Measurements from ENCODE around the gene CACNA2D4. TPM values are rescaled to one million over a fixed set of nuclear protein-coding genes. Genes with fewer than 3 reads are reported as not detected.
A peak's percentile ranks its signal among the peaks of the same experiment; 100 is the strongest.

CACNA2D4 gene
- total and polyA plus RNA-seq, 2 donors (not counting 1 experiment from before 2014, with no cell fraction given): 0.68 to 0.99 TPM

DNA sequence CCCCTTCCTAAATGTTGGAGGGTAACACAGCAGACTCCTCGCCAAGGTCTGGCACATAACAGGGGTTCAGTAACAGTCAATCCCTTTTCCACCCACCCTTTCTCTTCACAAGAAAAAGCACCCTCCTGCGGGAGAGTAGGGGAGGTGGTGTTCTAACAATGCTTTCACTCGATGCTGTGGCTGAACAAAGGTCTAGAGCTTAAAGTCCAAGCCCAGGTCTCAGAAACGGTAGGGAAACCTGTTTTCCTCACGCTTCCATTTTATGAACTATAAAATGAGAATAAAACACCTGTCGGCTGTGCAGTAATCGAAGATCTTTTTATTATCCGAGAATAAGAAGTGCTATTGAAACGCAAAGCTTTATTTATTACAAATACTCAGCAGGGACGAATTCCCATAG is 20.9 kb upstream of the CACNA2D4 start:
- no peaks in the 10 kb centered on the region for H3K27me3 ChIP-seq (ENCODE audit: control insufficient read depth, insufficient read depth, low read length)
- no peak overlapping the region for H3K9ac ChIP-seq (ENCODE audit: insufficient read depth, low read length)
- no peak for DNase-seq (ENCODE audit: low read depth in 2 of 2)
- H3K36me3 ChIP-seq (ENCODE audit: control insufficient read depth, insufficient read depth, low read length): no peaks in the 10 kb centered on the region
- no peak overlapping the region for H3K4me2 ChIP-seq (ENCODE audit: extremely low read depth, insufficient read depth, low read length)
- H3K27ac ChIP-seq (ENCODE audit: insufficient read depth, low read length): no peak overlapping the region
- H2AFZ ChIP-seq (ENCODE audit: low read length): no peak overlapping the region
- no peaks in the 10 kb centered on the region for H4K20me1 ChIP-seq (ENCODE audit: control insufficient read depth, extremely low read depth, insufficient read depth, low read length)
- no peaks in the 10 kb centered on the region for H3K9me3 ChIP-seq (ENCODE audit: control insufficient read depth, insufficient read depth, low read depth, low read length)
- H3K4me1 ChIP-seq (ENCODE audit: control insufficient read depth, extremely low read depth, insufficient read depth, low read length): peaks cover 3% of the 10 kb centered on the region
- TF ChIP-seq, protein P1, sequence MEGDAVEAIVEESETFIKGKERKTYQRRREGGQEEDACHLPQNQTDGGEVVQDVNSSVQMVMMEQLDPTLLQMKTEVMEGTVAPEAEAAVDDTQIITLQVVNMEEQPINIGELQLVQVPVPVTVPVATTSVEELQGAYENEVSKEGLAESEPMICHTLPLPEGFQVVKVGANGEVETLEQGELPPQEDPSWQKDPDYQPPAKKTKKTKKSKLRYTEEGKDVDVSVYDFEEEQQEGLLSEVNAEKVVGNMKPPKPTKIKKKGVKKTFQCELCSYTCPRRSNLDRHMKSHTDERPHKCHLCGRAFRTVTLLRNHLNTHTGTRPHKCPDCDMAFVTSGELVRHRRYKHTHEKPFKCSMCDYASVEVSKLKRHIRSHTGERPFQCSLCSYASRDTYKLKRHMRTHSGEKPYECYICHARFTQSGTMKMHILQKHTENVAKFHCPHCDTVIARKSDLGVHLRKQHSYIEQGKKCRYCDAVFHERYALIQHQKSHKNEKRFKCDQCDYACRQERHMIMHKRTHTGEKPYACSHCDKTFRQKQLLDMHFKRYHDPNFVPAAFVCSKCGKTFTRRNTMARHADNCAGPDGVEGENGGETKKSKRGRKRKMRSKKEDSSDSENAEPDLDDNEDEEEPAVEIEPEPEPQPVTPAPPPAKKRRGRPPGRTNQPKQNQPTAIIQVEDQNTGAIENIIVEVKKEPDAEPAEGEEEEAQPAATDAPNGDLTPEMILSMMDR (conservative IDR thresholded peaks at IDR 0.05 in 1 of 2, IDR thresholded peaks at IDR 0.05 in 1 of 2; ENCODE audit: low read depth in 1 of 2, low read length in 2 of 2): no peak
- no peak for TF ChIP-seq EZH2 (IDR thresholded peaks at IDR 0.05; ENCODE audit: low read length, missing control alignments)
- no peak overlapping the region for H3K4me3 ChIP-seq (replicated peaks in 1 of 4; ENCODE audit: control extremely low read depth in 1 of 4, insufficient read depth in 1 of 4, low read depth in 3 of 4, low read length in 4 of 4)
- H3K79me2 ChIP-seq (ENCODE audit: control insufficient read depth, insufficient read depth, low read length): no peaks in the 10 kb centered on the region

DNA sequence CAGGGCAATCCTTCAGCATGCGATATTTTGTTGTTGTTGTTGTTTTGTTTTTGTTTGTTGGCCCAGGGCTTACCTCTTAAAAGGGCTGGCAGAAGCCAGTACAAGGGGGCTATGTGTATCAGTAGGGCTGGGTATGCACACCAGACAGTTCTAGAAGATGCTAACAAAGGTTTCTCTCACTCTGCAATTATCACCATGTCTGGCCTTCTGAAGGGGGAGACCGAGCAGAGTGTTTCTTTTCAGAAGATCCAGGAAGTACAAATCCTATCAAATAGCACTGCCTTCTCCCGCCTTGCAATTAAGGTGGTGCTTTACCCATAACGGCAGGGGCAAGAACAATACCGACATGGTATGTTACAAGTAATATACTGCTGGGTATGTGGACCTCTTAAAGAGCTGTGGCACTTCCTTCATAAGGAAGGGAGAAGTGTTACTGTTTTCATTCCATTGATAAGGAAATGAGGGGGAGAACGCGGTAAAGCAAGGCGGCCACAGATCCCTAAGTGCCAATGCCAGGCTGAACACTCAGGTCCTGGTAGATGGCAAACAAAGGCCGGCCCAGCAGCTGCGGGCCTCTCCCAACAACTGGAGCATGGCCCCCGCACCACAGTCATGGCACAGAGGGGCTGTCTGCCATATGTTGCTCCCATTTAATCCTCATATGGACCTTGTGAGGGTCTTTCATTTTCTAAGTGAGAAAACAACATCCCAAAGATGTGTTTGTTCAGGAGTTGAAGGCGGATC is 19.2 kb upstream of the CACNA2D4 start:
- no peak overlapping the region for H3K4me3 ChIP-seq (replicated peaks in 1 of 4; ENCODE audit: control extremely low read depth in 1 of 4, insufficient read depth in 1 of 4, low read depth in 3 of 4, low read length in 4 of 4)
- DNase-seq (ENCODE audit: low read depth in 2 of 2): no peak
- no peak overlapping the region for H3K4me2 ChIP-seq (ENCODE audit: extremely low read depth, insufficient read depth, low read length)
- no peaks in the 10 kb centered on the region for H3K9me3 ChIP-seq (ENCODE audit: control insufficient read depth, insufficient read depth, low read depth, low read length)
- H3K27me3 ChIP-seq (ENCODE audit: control insufficient read depth, insufficient read depth, low read length): no peaks in the 10 kb centered on the region
- H3K4me1 ChIP-seq (ENCODE audit: control insufficient read depth, extremely low read depth, insufficient read depth, low read length): peaks cover 4% of the 10 kb centered on the region
- no peaks in the 10 kb centered on the region for H3K79me2 ChIP-seq (ENCODE audit: control insufficient read depth, insufficient read depth, low read length)
- H3K36me3 ChIP-seq (ENCODE audit: control insufficient read depth, insufficient read depth, low read length): no peaks in the 10 kb centered on the region
- no peak overlapping the region for H3K27ac ChIP-seq (ENCODE audit: insufficient read depth, low read length)
- H2AFZ ChIP-seq (ENCODE audit: low read length): no peak overlapping the region
- H4K20me1 ChIP-seq (ENCODE audit: control insufficient read depth, extremely low read depth, insufficient read depth, low read length): no peaks in the 10 kb centered on the region
- no peak for TF ChIP-seq EZH2 (IDR thresholded peaks at IDR 0.05; ENCODE audit: low read length, missing control alignments)
- TF ChIP-seq, protein P1 (conservative IDR thresholded peaks at IDR 0.05 in 1 of 2, IDR thresholded peaks at IDR 0.05 in 1 of 2; ENCODE audit: low read depth in 1 of 2, low read length in 2 of 2): no peak
- H3K9ac ChIP-seq (ENCODE audit: insufficient read depth, low read length): no peak overlapping the region

DNA sequence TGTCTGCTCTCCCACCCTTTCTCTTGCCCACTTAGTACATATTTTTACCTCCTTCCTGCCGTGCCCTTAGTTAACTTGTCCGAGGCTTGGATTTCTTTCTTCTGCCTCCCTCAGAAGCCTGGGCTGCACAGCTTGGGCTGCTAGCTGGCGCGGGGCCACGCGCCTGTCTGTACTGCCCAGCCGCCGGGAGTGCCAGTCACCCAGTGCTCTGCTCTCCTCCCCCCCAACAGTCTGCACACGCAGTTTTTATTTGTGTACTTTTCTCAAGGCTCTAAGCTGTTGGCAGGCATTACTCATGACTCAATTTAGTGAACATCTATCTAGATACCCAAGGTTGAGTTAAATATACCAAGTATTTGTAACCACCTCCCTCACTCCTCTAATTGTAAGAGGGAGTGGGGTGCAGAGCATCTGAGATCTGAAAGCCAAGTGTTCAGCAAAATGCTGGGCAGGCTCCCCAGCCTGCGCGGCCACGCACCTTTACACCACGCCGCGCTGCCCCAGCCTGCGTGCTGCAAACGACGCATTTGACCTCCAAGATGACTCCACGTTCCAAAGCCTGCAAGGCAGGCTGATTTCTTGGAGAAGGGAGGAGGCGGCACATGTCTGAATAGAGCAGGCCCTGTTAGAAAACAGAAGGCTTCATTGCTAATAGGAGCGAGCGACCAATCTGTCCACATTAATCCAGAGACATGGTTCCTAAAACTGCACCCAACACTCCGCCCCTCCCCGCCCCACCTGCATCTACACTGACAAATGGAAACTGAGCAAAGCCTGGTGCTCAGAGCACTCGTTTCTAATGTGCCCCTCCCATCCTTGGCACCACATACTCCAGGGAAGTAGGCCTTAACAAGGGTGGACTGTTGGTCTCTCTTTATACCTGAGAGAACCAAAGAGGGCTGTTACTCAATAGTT is 18.2 kb upstream of the CACNA2D4 start:
- Histone ChIP-seq H2AFZ (ENCODE audit: low read length) (no peak overlapping the region), H4K20me1 (ENCODE audit: control insufficient read depth, extremely low read depth, insufficient read depth, low read length) (no peaks in the 10 kb centered on the region), H3K36me3 (ENCODE audit: control insufficient read depth, insufficient read depth, low read length) (no peaks in the 10 kb centered on the region), H3K4me3 (replicated peaks in 1 of 4; ENCODE audit: control extremely low read depth in 1 of 4, insufficient read depth in 1 of 4, low read depth in 3 of 4, low read length in 4 of 4) (no peak overlapping the region), H3K4me2 (ENCODE audit: extremely low read depth, insufficient read depth, low read length) (no peak overlapping the region), H3K27ac (ENCODE audit: insufficient read depth, low read length) (no peak overlapping the region), H3K9me3 (ENCODE audit: control insufficient read depth, insufficient read depth, low read depth, low read length) (no peaks in the 10 kb centered on the region), H3K27me3 (ENCODE audit: control insufficient read depth, insufficient read depth, low read length) (no peaks in the 10 kb centered on the region), H3K9ac (ENCODE audit: insufficient read depth, low read length) (no peak overlapping the region), H3K4me1 (ENCODE audit: control insufficient read depth, extremely low read depth, insufficient read depth, low read length) (peaks cover 7% of the 10 kb centered on the region), H3K79me2 (ENCODE audit: control insufficient read depth, insufficient read depth, low read length) (no peaks in the 10 kb centered on the region)
- peak; percentile 74 to 87 for DNase-seq (ENCODE audit: low read depth in 2 of 2)
- TF ChIP-seq, protein P1 (conservative IDR thresholded peaks at IDR 0.05 in 1 of 2, IDR thresholded peaks at IDR 0.05 in 1 of 2; ENCODE audit: low read depth in 1 of 2, low read length in 2 of 2): no peak
- no peak for TF ChIP-seq EZH2 (IDR thresholded peaks at IDR 0.05; ENCODE audit: low read length, missing control alignments)
